ENCODE measurements around the gene SYNPO2. TPM values are rescaled to one million over a fixed set of nuclear protein-coding genes. Genes with fewer than 3 reads are reported as not detected.

Gene SYNPO2
- total and polyA plus RNA-seq, 8 donors, result 2.8 to 30.7 (median 4.6) TPM

- Histone ChIP-seq H3K27me3 (no peaks in the 10 kb centered on the region), H3K9me3 (no peaks in the 10 kb centered on the region), H3K4me1 (no peaks in the 10 kb centered on the region), H3K36me3 (no peaks in the 10 kb centered on the region), H3K27ac (no peak overlapping the region), H3K4me3 (no peak overlapping the region)
- DNase-seq (no peak), ATAC-seq (no peak)
- intact Hi-C loops (cut with DNase I), result no loop called here
- no peak for TF ChIP-seq CTCF (IDR thresholded peaks at IDR 0.05)
Measured at GRCh38 chr4:118936406-118936805, 47.8 kb downstream of the SYNPO2 start.

GRCh38 chr4:118939169-118939783 lies 50.6 kb downstream of the SYNPO2 start:
- DNase-seq (no peak), ATAC-seq (no peak)
- no peaks in the 10 kb centered on the region for H3K9me3 ChIP-seq
- no peaks in the 10 kb centered on the region for H3K36me3 ChIP-seq
- no peak for TF ChIP-seq CTCF (IDR thresholded peaks at IDR 0.05)
- H3K27me3 ChIP-seq, result no peaks in the 10 kb centered on the region
- intact Hi-C loops (cut with DNase I), result no loop called here
- no peak overlapping the region for H3K4me3 ChIP-seq
- no peaks in the 10 kb centered on the region for H3K4me1 ChIP-seq
- H3K27ac ChIP-seq, result no peak overlapping the region

- Histone ChIP-seq H3K27me3 (no peaks in the 10 kb centered on the region), H3K4me3 (no peak overlapping the region), H3K36me3 (no peaks in the 10 kb centered on the region), H3K9me3 (no peaks in the 10 kb centered on the region), H3K4me1 (no peaks in the 10 kb centered on the region), H3K27ac (no peak overlapping the region)
- intact Hi-C loops (cut with DNase I), result no loop called here
- ATAC-seq (no peak), DNase-seq (no peak)
- no peak for TF ChIP-seq CTCF (IDR thresholded peaks at IDR 0.05)
Measured at GRCh38 chr4:118941149-118941548, 52.5 kb downstream of the SYNPO2 start.

GRCh38 chr4:118941799-118942198 lies 53.1 kb downstream of the SYNPO2 start:
- no peak overlapping the region for H3K4me3 ChIP-seq
- H3K9me3 ChIP-seq, result no peaks in the 10 kb centered on the region
- TF ChIP-seq CTCF (IDR thresholded peaks at IDR 0.05), result no peak
- no peak overlapping the region for H3K27ac ChIP-seq
- DNase-seq (no peak), ATAC-seq (no peak)
- intact Hi-C loops (cut with DNase I), result no loop called here
- H3K4me1 ChIP-seq, result no peaks in the 10 kb centered on the region
- H3K36me3 ChIP-seq, result no peaks in the 10 kb centered on the region
- no peaks in the 10 kb centered on the region for H3K27me3 ChIP-seq

GRCh38 chr4:118942465-118942864 lies 53.8 kb downstream of the SYNPO2 start:
- H3K4me1 ChIP-seq, result no peaks in the 10 kb centered on the region
- TF ChIP-seq CTCF (IDR thresholded peaks at IDR 0.05), result no peak
- H3K27me3 ChIP-seq, result no peaks in the 10 kb centered on the region
- no peak overlapping the region for H3K27ac ChIP-seq
- H3K4me3 ChIP-seq, result no peak overlapping the region
- DNase-seq (no peak), ATAC-seq (no peak)
- intact Hi-C loops (cut with DNase I), result no loop called here
- H3K9me3 ChIP-seq, result no peaks in the 10 kb centered on the region
- no peaks in the 10 kb centered on the region for H3K36me3 ChIP-seq

Measured in left lung (tissue), 10 donors.